HCT116 (cell line): ENCODE results near the gene TRHDE. TPM values are rescaled to one million over a fixed set of nuclear protein-coding genes. Genes with fewer than 3 reads are reported as not detected.

Experiments
- ATAC-seq: fragments of 200-7000 bp; cut with Tn5 transposase; 2 replicates; pipeline ENCODE4 v1.9.1; 2020; ENCODE audit warnings: mild to moderate bottlenecking, moderate library complexity
- BruUV-seq: library from RNA; stranded (reverse); fragments of 400-500 nt; replicated peaks from 2 replicates; lab custom pipeline; 2021; lab: Mats Ljungman, UMichigan
- CTCF ChIA-PET: fragments of 300-600 bp; sonication (Branson Sonifier 250); formaldehyde crosslinking; loops from one replicate; lab custom pipeline; 2021; ENCODE audit warnings: antibody characterized with exemption; lab: Charles Lee
- POLR2A ChIA-PET: fragments of 300-600, 350-600 bp; sonication (Branson Sonifier 250); formaldehyde crosslinking; loops from one replicate; lab custom pipeline; 2021; ENCODE audit warnings: antibody characterized with exemption; lab: Charles Lee
- RAD21 ChIA-PET, 2 experiments: fragments of 300-600 bp; sonication (Branson Sonifier 250); formaldehyde crosslinking; loops; one replicate each; lab custom pipeline; 2023; ENCODE audit warnings: low total read pairs in 2 of 2; ENCODE audit not compliant: uncharacterized antibody in 2 of 2, unreplicated experiment in 2 of 2, low non-redundant PET in 1 of 2; lab: Charles Lee
- DNase-seq: peaks from one replicate; pipeline ENCODE4 v3.0.0-alpha.2; 2010; ENCODE audit warnings: low read depth, low spot score
- H2AFZ ChIP-seq: fragments of 200-600 bp; shearing (Covaris generic), sonication (generic); 2 replicates; pipeline ENCODE4 v1.6.1; 2017; ENCODE audit warnings: low read depth, mixed run types, mixed read lengths, antibody characterized with exemption, low read length; ENCODE audit not compliant: poor library complexity, severe bottlenecking
- H3K27ac ChIP-seq: 2 replicates; pipeline ENCODE4 v1.5.1; 2012; ENCODE audit warnings: low read depth, low read length
- H3K27me3 ChIP-seq: fragments of 200-600 bp; sonication (generic); 2 replicates; pipeline ENCODE4 v1.6.1; 2016; ENCODE audit warnings: mixed run types, low read length, mixed read lengths; ENCODE audit not compliant: insufficient read depth
- H3K36me3 ChIP-seq, 2 experiments: fragments of 200-500 bp in 1 of 2; fragments of 200-600 bp in 1 of 2; sonication (Bioruptor generic) in 1 of 2; sonication (generic) in 1 of 2; 2 replicates each; pipeline versions ENCODE4 v1.5.1 to v1.6.1; 2014 to 2016; ENCODE audit warnings: low read length in 2 of 2, inconsistent platforms in 1 of 2, mixed read lengths in 1 of 2, mixed run types in 1 of 2; ENCODE audit not compliant: insufficient read depth in 2 of 2, control insufficient read depth in 1 of 2
- H3K4me1 ChIP-seq, 2 experiments: fragments of 200-600 bp in 1 of 2; sonication (generic) in 1 of 2; 2 replicates each; pipeline versions ENCODE4 v1.5.1 to v1.6.1; 2012 to 2017; ENCODE audit warnings: low read length in 2 of 2, inconsistent platforms in 1 of 2, mild to moderate bottlenecking in 1 of 2, mixed read lengths in 1 of 2, mixed run types in 1 of 2, moderate library complexity in 1 of 2; ENCODE audit not compliant: insufficient read depth in 2 of 2, control insufficient read depth in 1 of 2
- H3K4me2 ChIP-seq: fragments of 200-600 bp; sonication (generic); 2 replicates; pipeline ENCODE4 v1.6.1; 2017; ENCODE audit warnings: mixed run types, low read length, mixed read lengths
- H3K4me3 ChIP-seq, 2 experiments: fragments of 200-600 bp in 1 of 2; sonication (generic) in 1 of 2; replicated peaks in 1 of 2; 2 replicates each; pipeline ENCODE4 v1.5.1; 2011 to 2016; ENCODE audit warnings: low read length in 2 of 2, control low read depth in 1 of 2, low read depth in 1 of 2, mild to moderate bottlenecking in 1 of 2, mixed read lengths in 1 of 2, mixed run types in 1 of 2
- H3K79me2 ChIP-seq: fragments of 200-600 bp; sonication (generic); 2 replicates; pipeline ENCODE4 v1.6.1; 2017; ENCODE audit warnings: mild to moderate bottlenecking, mixed run types, low read length, moderate library complexity, mixed read lengths; ENCODE audit not compliant: insufficient read depth
- H3K9ac ChIP-seq: fragments of 200-600 bp; sonication (generic); 2 replicates; pipeline ENCODE4 v1.6.1; 2016; ENCODE audit warnings: low read length, mixed read lengths
- H3K9me2 ChIP-seq: fragments of 200-600 bp; sonication (generic), shearing (Covaris generic); 2 replicates; pipeline ENCODE4 v1.6.1; 2017; ENCODE audit warnings: mixed run types, mild to moderate bottlenecking, moderate library complexity; ENCODE audit not compliant: insufficient read depth
- H3K9me3 ChIP-seq, 2 experiments: fragments of 200-500 bp in 1 of 2; fragments of 200-600 bp in 1 of 2; sonication (Bioruptor generic) in 1 of 2; sonication (generic) in 1 of 2; 2 replicates each; pipeline ENCODE4 v1.6.1; 2014 to 2017; ENCODE audit warnings: low read length in 2 of 2, mixed read lengths in 2 of 2, inconsistent platforms in 1 of 2, low read depth in 1 of 2, mild to moderate bottlenecking in 1 of 2, mixed run types in 1 of 2, moderate library complexity in 1 of 2; ENCODE audit not compliant: control insufficient read depth in 1 of 2, insufficient read depth in 1 of 2
- H4K20me1 ChIP-seq: fragments of 200-600 bp; sonication (generic), shearing (Covaris generic); 2 replicates; pipeline ENCODE4 v1.6.1; 2017; ENCODE audit warnings: mixed run types, mild to moderate bottlenecking, moderate library complexity; ENCODE audit not compliant: insufficient read depth
- ATF3 ChIP-seq: IDR thresholded peaks from 2 replicates; pipeline ENCODE4 v1.6.1; 2012
- CBX3 ChIP-seq: IDR thresholded peaks from 2 replicates; pipeline ENCODE4 v1.6.1; 2012; ENCODE audit warnings: low read depth
- CTCF ChIP-seq, 3 experiments: fragments of 200-600 bp in 1 of 3; sonication (generic) in 1 of 3; IDR thresholded peaks in 2 of 3; conservative IDR thresholded peaks in 1 of 3; 2 replicates each; pipeline ENCODE4 v1.5.1; 2012 to 2017; ENCODE audit warnings: low read depth in 2 of 3, low read length in 2 of 3, antibody characterized with exemption in 1 of 3, borderline replicate concordance in 1 of 3, control low read depth in 1 of 3, mild to moderate bottlenecking in 1 of 3, mixed read lengths in 1 of 3, mixed run types in 1 of 3, moderate library complexity in 1 of 3; ENCODE audit not compliant: insufficient read depth in 1 of 3
- EGR1 ChIP-seq: IDR thresholded peaks from 2 replicates; pipeline ENCODE4 v1.6.1; 2012; ENCODE audit warnings: low read depth
- EZH2 ChIP-seq: fragments of 200-600 bp; sonication (generic); IDR thresholded peaks from 2 replicates; pipeline ENCODE4 v1.6.1; 2017; ENCODE audit warnings: antibody characterized with exemption, mixed run types
- EZH2phosphoT487 ChIP-seq: fragments of 200-600 bp; IDR thresholded peaks from 2 replicates; pipeline ENCODE4 v1.6.1; 2018; ENCODE audit warnings: antibody characterized with exemption, borderline replicate concordance
- FOSL1 ChIP-seq: IDR thresholded peaks from 2 replicates; pipeline ENCODE4 v1.6.1; 2012; ENCODE audit warnings: low read depth
- JUND ChIP-seq: IDR thresholded peaks from 2 replicates; pipeline ENCODE4 v1.6.1; 2012
- POLR2A ChIP-seq: IDR thresholded peaks from 2 replicates; pipeline ENCODE4 v1.7.0; 2011; ENCODE audit warnings: borderline replicate concordance; ENCODE audit not compliant: insufficient read depth, insufficient read length; ENCODE audit errors: extremely low read depth
- RAD21 ChIP-seq: IDR thresholded peaks from 2 replicates; pipeline ENCODE4 v1.6.1; 2012; ENCODE audit warnings: low read depth, mild to moderate bottlenecking
- SIN3A ChIP-seq: IDR thresholded peaks from 2 replicates; pipeline ENCODE4 v1.6.1; 2012; ENCODE audit warnings: low read depth
- SP1 ChIP-seq: IDR thresholded peaks from 2 replicates; pipeline ENCODE4 v1.6.1; 2012; ENCODE audit warnings: low read depth
- SRF ChIP-seq: IDR thresholded peaks from 2 replicates; pipeline ENCODE4 v1.6.1; 2012; ENCODE audit warnings: low read depth
- TCF7L2 ChIP-seq: IDR thresholded peaks from 2 replicates; pipeline ENCODE4 v1.7.0; 2011; ENCODE audit warnings: borderline replicate concordance, inconsistent platforms; ENCODE audit not compliant: insufficient read depth, insufficient read length; ENCODE audit errors: extremely low read depth
- YY1 ChIP-seq: IDR thresholded peaks from 2 replicates; pipeline ENCODE4 v1.6.1; 2011; ENCODE audit warnings: low read length, low read depth, moderate library complexity, mild to moderate bottlenecking; ENCODE audit not compliant: insufficient replicate concordance; ENCODE audit errors: extremely low read depth
- ZNF274 ChIP-seq: fragments of 200-500 bp; sonication (Bioruptor generic); IDR thresholded peaks from 2 replicates; pipeline ENCODE4 v1.6.1; 2014; ENCODE audit warnings: mild to moderate bottlenecking, low read depth, low read length, inconsistent platforms
- intact Hi-C: fragments of 100-400 bp; cut with micrococcal nuclease; formaldehyde crosslinking; loops from 2 replicates; pipeline ENCODE4 v1.10.0; 2022
- total RNA-seq: library from RNA; stranded (reverse); gene quantifications from one replicate; pipeline ENCODE4 v1.2.1, GENCODE V29; 2021; ENCODE audit not compliant: unreplicated experiment

The TRHDE gene
- total RNA-seq, 1 experiment from 2014 or later = 2.9 TPM

- ATAC-seq (no peak), DNase-seq (no peak)
- Histone ChIP-seq H3K36me3 (no peaks in the 10 kb centered on the region), H4K20me1 (no peaks in the 10 kb centered on the region), H3K27ac (no peak overlapping the region), H3K9ac (no peak overlapping the region), H2AFZ (no peak overlapping the region), H3K4me2 (no peak overlapping the region), H3K9me3 (no peaks in the 10 kb centered on the region), H3K4me3 (no peak overlapping the region), H3K4me1 (no peaks in the 10 kb centered on the region), H3K79me2 (no peaks in the 10 kb centered on the region), H3K9me2 (no peaks in the 10 kb centered on the region), H3K27me3 (no peaks in the 10 kb centered on the region)
- no peak for TF ChIP-seq EGR1
- no peak for TF ChIP-seq ZNF274
- intact Hi-C loops = no loop called here
- RAD21 ChIA-PET = no interaction called here
- CTCF ChIA-PET = no interaction called here
- POLR2A ChIA-PET = no interaction called here
- BruUV-seq = no TSS peak
Measured at GRCh38 chr12:72338437-72338836, 66.3 kb downstream of the TRHDE start.

- intact Hi-C loops = loop anchor here (1.0 to 5.0 kb wide), 4 partner anchors 329 to 1971 kb away; no protein-coding TSS in a partner anchor
- H3K27me3 ChIP-seq = no peaks in the 10 kb centered on the region
- DNase-seq = peak; percentile 77
- ChIA-PET CTCF (interaction anchor here (0.7 to 1.3 kb wide), 5 partner anchors 12 to 576 kb away, joined by 3 to 6 read pairs (median 3); no protein-coding TSS in a partner anchor), RAD21 (no interaction called here), POLR2A (no interaction called here)
- no peaks in the 10 kb centered on the region for H3K9me3 ChIP-seq
- H3K36me3 ChIP-seq = no peaks in the 10 kb centered on the region
- no peaks in the 10 kb centered on the region for H3K9me2 ChIP-seq
- H4K20me1 ChIP-seq = no peaks in the 10 kb centered on the region
- no peak overlapping the region for H3K4me3 ChIP-seq
- no peak overlapping the region for H3K27ac ChIP-seq
- peak; percentile 100 for ATAC-seq
- no peak overlapping the region for H3K4me2 ChIP-seq
- H2AFZ ChIP-seq = no peak overlapping the region
- H3K9ac ChIP-seq = no peak overlapping the region
- no TSS peak for BruUV-seq
- no peaks in the 10 kb centered on the region for H3K79me2 ChIP-seq
- no peaks in the 10 kb centered on the region for H3K4me1 ChIP-seq
- TF ChIP-seq CTCF (IDR thresholded peaks at IDR 0.05 in 2 of 3, conservative IDR thresholded peaks at IDR 0.05 in 1 of 3; ENCODE audit: borderline replicate concordance in 1 of 3, insufficient read depth in 1 of 3, low read depth in 2 of 3, low read length in 2 of 3) = peak; percentile 43 to 71 (median 67); a peak in 5 of 6 replicates
- TF ChIP-seq POLR2A = no peak
- no peak for TF ChIP-seq JUND
- peak; percentile 84 for TF ChIP-seq RAD21
- TF ChIP-seq TCF7L2 = no peak
- TF ChIP-seq ATF3 = no peak
- no peak for TF ChIP-seq ZNF274
- no peak for TF ChIP-seq SP1
- TF ChIP-seq CBX3 = no peak
- TF ChIP-seq SIN3A = no peak
- no peak for TF ChIP-seq EZH2
- TF ChIP-seq EZH2phosphoT487 = no peak
- TF ChIP-seq YY1 = no peak
- no peak for TF ChIP-seq FOSL1
- no peak for TF ChIP-seq SRF
Measured at GRCh38 chr12:72346363-72346944, 74.3 kb downstream of the TRHDE start.
